GM12874 (cell line): ENCODE results near the gene FAM216B.

ENCODE experiments used
- TF ChIP-seq, protein P1 (sequence below): IDR thresholded peaks from 2 replicates; pipeline ENCODE4 v1.5.1; 2011; ENCODE audit warnings: low read depth, mild to moderate bottlenecking, control low read depth, low read length, moderate library complexity; ENCODE audit not compliant: insufficient read depth

Gene FAM216B

DNA sequence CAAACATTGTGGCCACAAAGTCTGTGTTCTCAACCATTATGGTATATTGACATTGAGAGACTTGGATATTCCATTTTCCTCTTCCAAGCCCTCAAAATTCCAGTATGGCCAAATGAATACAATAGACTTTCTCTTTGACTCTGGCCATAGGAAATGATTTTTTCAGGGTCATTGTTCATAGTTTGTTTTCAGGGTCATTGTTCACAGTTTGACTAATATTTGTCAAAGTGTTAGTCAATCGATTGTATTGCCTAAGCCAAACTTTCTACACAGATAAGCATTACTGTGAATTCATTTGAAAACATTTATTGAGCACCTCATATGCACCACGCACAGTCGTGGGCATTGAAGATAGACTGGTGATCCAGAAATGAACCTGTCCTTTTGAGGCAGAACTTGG is 22.9 kb upstream of the FAM216B start:
- TF ChIP-seq, protein P1, sequence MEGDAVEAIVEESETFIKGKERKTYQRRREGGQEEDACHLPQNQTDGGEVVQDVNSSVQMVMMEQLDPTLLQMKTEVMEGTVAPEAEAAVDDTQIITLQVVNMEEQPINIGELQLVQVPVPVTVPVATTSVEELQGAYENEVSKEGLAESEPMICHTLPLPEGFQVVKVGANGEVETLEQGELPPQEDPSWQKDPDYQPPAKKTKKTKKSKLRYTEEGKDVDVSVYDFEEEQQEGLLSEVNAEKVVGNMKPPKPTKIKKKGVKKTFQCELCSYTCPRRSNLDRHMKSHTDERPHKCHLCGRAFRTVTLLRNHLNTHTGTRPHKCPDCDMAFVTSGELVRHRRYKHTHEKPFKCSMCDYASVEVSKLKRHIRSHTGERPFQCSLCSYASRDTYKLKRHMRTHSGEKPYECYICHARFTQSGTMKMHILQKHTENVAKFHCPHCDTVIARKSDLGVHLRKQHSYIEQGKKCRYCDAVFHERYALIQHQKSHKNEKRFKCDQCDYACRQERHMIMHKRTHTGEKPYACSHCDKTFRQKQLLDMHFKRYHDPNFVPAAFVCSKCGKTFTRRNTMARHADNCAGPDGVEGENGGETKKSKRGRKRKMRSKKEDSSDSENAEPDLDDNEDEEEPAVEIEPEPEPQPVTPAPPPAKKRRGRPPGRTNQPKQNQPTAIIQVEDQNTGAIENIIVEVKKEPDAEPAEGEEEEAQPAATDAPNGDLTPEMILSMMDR: no peak

DNA sequence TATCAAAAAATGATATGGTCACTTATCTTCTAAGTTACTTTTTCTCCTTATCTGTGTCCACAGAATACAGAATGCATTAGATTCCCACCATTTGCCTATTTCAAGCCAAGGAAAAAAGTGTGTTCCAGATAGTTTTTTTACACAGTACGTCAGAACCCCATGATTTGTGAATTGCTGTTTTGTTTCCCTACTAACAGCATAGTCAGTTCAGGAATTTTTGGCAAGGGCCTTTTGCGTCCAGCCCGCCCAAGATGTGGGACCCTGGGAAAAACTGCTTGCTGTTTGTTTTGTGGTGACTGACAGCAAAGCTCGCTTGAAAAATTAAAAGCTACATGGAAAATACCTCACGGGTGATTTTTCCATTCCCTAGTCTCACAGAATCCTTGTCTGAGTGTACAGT is 20.4 kb upstream of the FAM216B start:
- TF ChIP-seq, protein P1: no peak

DNA sequence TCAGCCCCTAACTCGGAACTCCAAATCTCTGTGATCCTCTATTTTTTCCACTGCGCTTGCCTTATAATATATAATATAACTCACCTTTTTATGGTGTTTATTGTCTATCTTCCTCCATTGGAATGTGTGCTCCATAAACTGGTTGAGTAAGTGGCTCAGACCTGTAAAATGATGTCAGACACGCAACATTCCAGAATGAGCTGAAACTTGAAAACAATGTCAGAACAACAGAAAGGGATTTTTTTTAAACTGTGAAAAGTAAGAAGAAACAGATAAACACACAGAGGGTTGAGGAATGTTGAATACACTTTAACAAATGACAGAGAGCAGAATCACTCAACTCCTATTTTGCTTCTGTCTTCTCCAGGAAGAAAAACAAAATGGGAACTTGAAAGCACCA is 19.1 kb upstream of the FAM216B start:
- TF ChIP-seq, protein P1: no peak

DNA sequence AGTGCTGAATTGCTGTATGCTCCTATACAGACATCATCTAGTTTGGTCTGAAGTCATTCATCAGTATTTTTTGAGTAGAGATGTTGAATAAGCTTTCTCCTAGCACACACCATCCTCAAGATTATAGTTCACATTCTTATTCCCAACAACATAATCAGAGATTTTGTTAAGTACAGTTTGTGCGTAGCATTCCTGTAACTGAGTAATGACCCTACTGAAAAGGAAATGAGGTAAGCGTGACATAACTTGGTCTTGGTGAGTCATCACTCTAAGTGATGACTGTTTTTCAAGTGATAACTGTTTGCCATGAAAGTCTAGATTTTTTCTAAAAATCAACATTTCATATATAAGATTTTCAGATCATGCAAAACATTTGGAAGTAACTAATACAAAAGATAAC is 18.5 kb upstream of the FAM216B start:
- TF ChIP-seq, protein P1: no peak

DNA sequence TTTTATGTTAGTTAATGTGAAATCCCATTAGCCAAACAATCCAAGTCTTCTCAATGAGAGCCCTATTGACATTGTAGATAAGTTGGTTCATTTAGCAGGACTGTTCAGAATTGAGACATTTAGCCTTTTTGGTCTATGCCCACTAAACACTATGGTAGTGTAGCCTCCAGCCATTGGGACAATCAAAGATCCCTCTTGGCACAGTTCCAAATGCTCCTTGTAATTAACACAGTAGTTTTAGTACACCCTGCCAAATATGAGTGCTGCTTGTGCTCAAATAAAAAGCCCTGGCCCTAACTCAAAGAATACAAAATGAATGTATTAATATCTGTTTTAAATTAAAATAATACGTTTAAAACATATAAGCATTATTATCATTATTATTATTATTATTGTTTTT is 15.4 kb upstream of the FAM216B start:
- TF ChIP-seq, protein P1: no peak

DNA sequence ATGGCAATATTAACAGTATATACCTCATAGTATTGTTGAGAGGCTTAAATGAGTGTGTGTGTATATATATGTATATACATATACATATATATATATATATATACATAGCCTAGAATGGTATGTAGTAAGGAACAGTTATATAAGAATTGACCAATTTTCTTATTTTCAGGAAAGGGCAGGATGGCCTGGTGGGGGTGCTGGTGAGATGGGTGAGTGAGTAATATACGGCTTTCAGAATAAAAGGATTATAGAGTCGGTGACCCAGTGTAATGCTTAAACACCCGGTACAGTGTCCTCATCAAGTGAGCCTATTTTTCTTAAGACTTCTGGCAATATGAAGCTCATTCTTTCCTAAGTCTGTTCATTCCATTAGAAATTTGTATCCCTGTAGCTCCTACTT is 11.7 kb upstream of the FAM216B start:
- TF ChIP-seq, protein P1: no peak

DNA sequence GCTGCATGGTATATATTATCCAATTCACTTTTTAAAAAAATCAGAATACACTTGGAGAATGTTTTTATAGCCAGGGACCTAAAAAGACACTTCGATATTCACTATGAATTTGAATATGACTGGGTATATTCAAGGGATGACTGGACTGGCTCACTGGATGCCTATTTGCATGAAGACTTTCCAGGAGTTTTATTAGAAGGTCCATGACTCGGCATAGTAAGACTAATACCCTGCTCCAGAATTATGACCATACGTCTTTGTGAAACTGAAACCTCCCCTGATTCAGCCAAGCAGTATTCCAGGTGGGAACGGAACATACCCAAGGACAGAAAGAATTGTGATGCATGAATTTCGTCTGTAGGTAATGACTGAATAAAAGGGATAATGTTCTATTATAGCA is 3.9 kb upstream of the FAM216B start:
- TF ChIP-seq, protein P1: no peak

DNA sequence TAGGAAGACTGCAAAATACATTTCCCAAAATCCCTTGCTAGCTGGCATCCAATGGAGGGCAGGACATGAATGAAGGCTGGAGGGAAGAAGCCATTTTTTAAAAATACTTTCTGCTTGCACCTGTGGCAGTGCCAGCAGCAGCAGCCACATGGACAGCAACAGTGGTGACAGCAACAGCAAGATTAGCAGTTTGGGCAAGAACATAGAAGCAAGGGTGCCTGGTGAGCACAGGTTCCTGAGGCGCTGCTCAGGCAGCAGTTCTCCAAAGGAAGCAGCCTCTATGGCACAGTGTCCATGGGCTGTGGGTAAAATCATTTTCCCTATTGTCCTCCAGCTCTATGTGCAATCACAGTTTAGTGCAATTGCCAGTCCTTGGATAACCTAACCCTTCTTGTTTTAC is 1.3 kb upstream of the FAM216B start:
- TF ChIP-seq, protein P1: no peak
